HUES6 (cell line): ENCODE measurements around the gene DAB1.

ENCODE experiments used
- H3K27ac ChIP-seq: 2 replicates; pipeline ENCODE4 v1.7.0; 2013; ENCODE audit warnings: low read depth, mild to moderate bottlenecking, low read length, inconsistent platforms
- H3K27me3 ChIP-seq: 2 replicates; pipeline ENCODE4 v1.6.1; 2013; ENCODE audit warnings: low read length; ENCODE audit not compliant: control insufficient read depth, insufficient read depth
- H3K36me3 ChIP-seq: 2 replicates; pipeline ENCODE4 v1.6.1; 2013; ENCODE audit warnings: low read length; ENCODE audit not compliant: control insufficient read depth, insufficient read depth
- H3K4me1 ChIP-seq: 2 replicates; pipeline ENCODE4 v1.6.1; 2013; ENCODE audit warnings: low read length; ENCODE audit not compliant: control insufficient read depth, insufficient read depth
- H3K4me3 ChIP-seq: 2 replicates; pipeline ENCODE4 v1.5.1; 2013; ENCODE audit warnings: low read depth, low read length
- H3K9ac ChIP-seq: one replicate; pipeline ENCODE4 v1.6.1; 2013; ENCODE audit warnings: mild to moderate bottlenecking, low read length
- H3K9me3 ChIP-seq: 2 replicates; pipeline ENCODE4 v1.6.1; 2013; ENCODE audit warnings: low read depth, low read length; ENCODE audit not compliant: control insufficient read depth, insufficient read depth

Gene DAB1

GRCh38 chr1:57411262-57411661 lies 12.6 kb downstream of the DAB1 start:
- Histone ChIP-seq H3K4me3 (no peak overlapping the region), H3K27ac (no peak overlapping the region), H3K27me3 (no peaks in the 10 kb centered on the region), H3K36me3 (no peaks in the 10 kb centered on the region), H3K4me1 (peaks cover 26% of the 10 kb centered on the region), H3K9me3 (no peaks in the 10 kb centered on the region; the same call in 1 of the 2 replicates), H3K9ac (no peak overlapping the region)

GRCh38 chr1:57410508-57410907 lies 13.4 kb downstream of the DAB1 start:
- H3K9ac ChIP-seq = no peak overlapping the region
- H3K27ac ChIP-seq = no peak overlapping the region
- no peaks in the 10 kb centered on the region for H3K36me3 ChIP-seq
- no peaks in the 10 kb centered on the region for H3K27me3 ChIP-seq
- H3K4me3 ChIP-seq = no peak overlapping the region
- no peaks in the 10 kb centered on the region; the same call in 1 of the 2 replicates for H3K9me3 ChIP-seq
- H3K4me1 ChIP-seq = peaks cover 26% of the 10 kb centered on the region

GRCh38 chr1:57407928-57408327 lies 15.9 kb downstream of the DAB1 start:
- Histone ChIP-seq H3K36me3 (no peaks in the 10 kb centered on the region), H3K4me1 (peaks cover 30% of the 10 kb centered on the region)

GRCh38 chr1:57406428-57406970 lies 17.4 kb downstream of the DAB1 start:
- Histone ChIP-seq H3K4me3 (no peak overlapping the region), H3K27ac (no peak overlapping the region), H3K4me1 (peaks cover 32% of the 10 kb centered on the region), H3K9ac (no peak overlapping the region), H3K9me3 (no peaks in the 10 kb centered on the region), H3K27me3 (no peaks in the 10 kb centered on the region), H3K36me3 (no peaks in the 10 kb centered on the region)

More at GRCh38 chr1:57407928-57408327, 15.9 kb downstream of the DAB1 start:
- Histone ChIP-seq H3K4me3 (no peak overlapping the region), H3K27ac (no peak overlapping the region), H3K27me3 (no peaks in the 10 kb centered on the region), H3K9ac (no peak overlapping the region), H3K9me3 (no peaks in the 10 kb centered on the region)

- no peak overlapping the region for H3K4me3 ChIP-seq
- H3K36me3 ChIP-seq = no peaks in the 10 kb centered on the region
- H3K9ac ChIP-seq = no peak overlapping the region
- H3K27ac ChIP-seq = no peak overlapping the region
- no peaks in the 10 kb centered on the region for H3K9me3 ChIP-seq
- peaks cover 25% of the 10 kb centered on the region for H3K4me1 ChIP-seq
- H3K27me3 ChIP-seq = no peaks in the 10 kb centered on the region
Observed at GRCh38 chr1:57404884-57405283, 19.0 kb downstream of the DAB1 start.

- no peak overlapping the region for H3K4me3 ChIP-seq
- no peak overlapping the region for H3K9ac ChIP-seq
- H3K36me3 ChIP-seq = no peaks in the 10 kb centered on the region
- no peaks in the 10 kb centered on the region for H3K27me3 ChIP-seq
- no peaks in the 10 kb centered on the region for H3K9me3 ChIP-seq
- no peak overlapping the region for H3K27ac ChIP-seq
- peaks cover 12% of the 10 kb centered on the region for H3K4me1 ChIP-seq
Observed at GRCh38 chr1:57403201-57403600, 20.7 kb downstream of the DAB1 start.

GRCh38 chr1:57401671-57402070 lies 22.2 kb downstream of the DAB1 start:
- no peaks in the 10 kb centered on the region for H3K36me3 ChIP-seq
- H3K4me1 ChIP-seq = peaks cover 20% of the 10 kb centered on the region
- no peak overlapping the region for H3K4me3 ChIP-seq
- H3K27ac ChIP-seq = no peak overlapping the region
- no peaks in the 10 kb centered on the region for H3K27me3 ChIP-seq
- no peaks in the 10 kb centered on the region for H3K9me3 ChIP-seq
- H3K9ac ChIP-seq = no peak overlapping the region

GRCh38 chr1:57400048-57400447 lies 23.8 kb downstream of the DAB1 start:
- Histone ChIP-seq H3K9me3 (no peaks in the 10 kb centered on the region), H3K9ac (no peak overlapping the region), H3K4me1 (peaks cover 19% of the 10 kb centered on the region), H3K27ac (no peak overlapping the region), H3K36me3 (no peaks in the 10 kb centered on the region), H3K4me3 (no peak overlapping the region), H3K27me3 (no peaks in the 10 kb centered on the region)

GRCh38 chr1:57393058-57393584 lies 30.7 kb downstream of the DAB1 start:
- no peaks in the 10 kb centered on the region for H3K9me3 ChIP-seq
- peaks cover 15% of the 10 kb centered on the region; the same call in 1 of the 2 replicates for H3K4me1 ChIP-seq
- H3K27ac ChIP-seq = no peak overlapping the region
- H3K9ac ChIP-seq = no peak overlapping the region
- no peaks in the 10 kb centered on the region for H3K36me3 ChIP-seq
- H3K27me3 ChIP-seq = no peaks in the 10 kb centered on the region
- no peak overlapping the region for H3K4me3 ChIP-seq

- Histone ChIP-seq H3K36me3 (no peaks in the 10 kb centered on the region), H3K4me3 (no peak overlapping the region), H3K27ac (no peak overlapping the region), H3K4me1 (peaks cover 6% of the 10 kb centered on the region; the same call in 1 of the 2 replicates), H3K9me3 (no peaks in the 10 kb centered on the region), H3K27me3 (no peaks in the 10 kb centered on the region), H3K9ac (no peak overlapping the region)
Observed at GRCh38 chr1:57385336-57385735, 38.5 kb downstream of the DAB1 start.

- Histone ChIP-seq H3K9me3 (no peaks in the 10 kb centered on the region), H3K36me3 (no peaks in the 10 kb centered on the region), H3K27ac (no peak overlapping the region), H3K9ac (no peak overlapping the region), H3K4me1 (peaks cover 6% of the 10 kb centered on the region; the same call in 1 of the 2 replicates), H3K4me3 (no peak overlapping the region), H3K27me3 (no peaks in the 10 kb centered on the region)
Observed at GRCh38 chr1:57384901-57385300, 39.0 kb downstream of the DAB1 start.
